MCF 10A (cell line): ENCODE results near the gene ZNF700. TPM values are rescaled to one million over a fixed set of nuclear protein-coding genes. Genes with fewer than 3 reads are reported as not detected.

ENCODE experiments used
- BruUV-seq: library from RNA; stranded (reverse); fragments of 400-500 nt; replicated peaks from 2 replicates; lab custom pipeline; 2021; lab: Mats Ljungman, UMichigan
- CTCF ChIA-PET: fragments of 300-600 bp; sonication (Branson Sonifier 250); formaldehyde crosslinking; extraction: SDS; loops from one replicate; lab custom pipeline; 2021; ENCODE audit warnings: antibody characterized with exemption, inconsistent platforms; lab: Yijun Ruan, JAX
- POLR2A ChIA-PET: fragments of 300-600, 350-650 bp; sonication (Branson Sonifier 250); formaldehyde crosslinking; extraction: SDS; loops from one replicate; lab custom pipeline; 2020; ENCODE audit warnings: antibody characterized with exemption, inconsistent platforms; lab: Yijun Ruan, JAX
- DNase-seq: peaks from one replicate; pipeline ENCODE4 v3.0.0-alpha.2; 2018; ENCODE audit not compliant: unreplicated experiment
- H3K27ac Mint-ChIP-seq: one replicate; pipeline ENCODE4 v1.8.0; 2022; ENCODE audit warnings: mild to moderate bottlenecking, low read depth, mixed read lengths; ENCODE audit not compliant: unreplicated experiment
- H3K27me3 Mint-ChIP-seq: one replicate; pipeline ENCODE4 v1.8.0; 2022; ENCODE audit warnings: mixed read lengths; ENCODE audit not compliant: insufficient read depth, unreplicated experiment
- H3K36me3 Mint-ChIP-seq: one replicate; pipeline ENCODE4 v1.8.0; 2022; ENCODE audit warnings: mild to moderate bottlenecking, moderate library complexity, mixed read lengths; ENCODE audit not compliant: insufficient read depth, unreplicated experiment
- H3K4me1 Mint-ChIP-seq: one replicate; pipeline ENCODE4 v1.8.0; 2022; ENCODE audit warnings: mixed read lengths; ENCODE audit not compliant: insufficient read depth, unreplicated experiment
- H3K4me3 Mint-ChIP-seq: one replicate; pipeline ENCODE4 v1.8.0; 2022; ENCODE audit warnings: mild to moderate bottlenecking, moderate library complexity, mixed read lengths; ENCODE audit not compliant: unreplicated experiment
- H3K9me3 Mint-ChIP-seq: one replicate; pipeline ENCODE4 v1.8.0; 2022; ENCODE audit warnings: mixed read lengths; ENCODE audit not compliant: unreplicated experiment
- CTCF ChIP-seq: fragments of 200-600 bp; IDR thresholded peaks from one replicate; pipeline ENCODE4 v1.8.0; 2022; ENCODE audit warnings: antibody characterized with exemption, mild to moderate bottlenecking; ENCODE audit not compliant: unreplicated experiment
- intact Hi-C: fragments of 100-400 bp; cut with micrococcal nuclease; formaldehyde crosslinking; loops from 2 replicates; pipeline ENCODE4 v1.14.1; 2022
- total RNA-seq: library from RNA; stranded (reverse); gene quantifications from 2 replicates; pipeline ENCODE4 v1.2.3, GENCODE V29; 2022

Gene ZNF700
- total RNA-seq, 1 experiment from 2014 or later: 5.9 TPM

GRCh38 chr19:11970174-11970573 is 45.3 kb downstream of the ZNF700 start:
- DNase-seq: no peak
- H3K27ac Mint-ChIP-seq: no peak overlapping the region
- H3K36me3 Mint-ChIP-seq: no peaks in the 10 kb centered on the region
- ChIA-PET POLR2A (no interaction called here), CTCF (no interaction called here)
- H3K9me3 Mint-ChIP-seq: peaks cover 37% of the 10 kb centered on the region
- intact Hi-C loops: no loop called here
- BruUV-seq: no TSS peak
- H3K4me3 Mint-ChIP-seq: no peak overlapping the region
- no peak for TF ChIP-seq CTCF
- H3K27me3 Mint-ChIP-seq: no peaks in the 10 kb centered on the region
- H3K4me1 Mint-ChIP-seq: no peaks in the 10 kb centered on the region

GRCh38 chr19:11971041-11971440 is 46.1 kb downstream of the ZNF700 start:
- no peaks in the 10 kb centered on the region for H3K27me3 Mint-ChIP-seq
- ChIA-PET CTCF (no interaction called here), POLR2A (interaction anchor here (0.6 kb wide), 1 partner anchor 64 kb away, joined by 3 read pairs; no protein-coding TSS in a partner anchor)
- H3K4me3 Mint-ChIP-seq: no peak overlapping the region
- H3K9me3 Mint-ChIP-seq: peaks cover 30% of the 10 kb centered on the region
- no TSS peak for BruUV-seq
- DNase-seq: no peak
- no peaks in the 10 kb centered on the region for H3K4me1 Mint-ChIP-seq
- intact Hi-C loops: no loop called here
- H3K36me3 Mint-ChIP-seq: no peaks in the 10 kb centered on the region
- no peak overlapping the region for H3K27ac Mint-ChIP-seq
- TF ChIP-seq CTCF: no peak

- DNase-seq: no peak
- no peak overlapping the region for H3K27ac Mint-ChIP-seq
- no peak for TF ChIP-seq CTCF
- BruUV-seq: no TSS peak
- intact Hi-C loops: no loop called here
- no peaks in the 10 kb centered on the region for H3K27me3 Mint-ChIP-seq
- H3K4me1 Mint-ChIP-seq: no peaks in the 10 kb centered on the region
- ChIA-PET CTCF (no interaction called here), POLR2A (no interaction called here)
- H3K9me3 Mint-ChIP-seq: peaks cover 22% of the 10 kb centered on the region
- no peak overlapping the region for H3K4me3 Mint-ChIP-seq
- H3K36me3 Mint-ChIP-seq: no peaks in the 10 kb centered on the region
These were observed 48.3 kb downstream of the ZNF700 start for GRCh38 chr19:11973019-11973810.

GRCh38 chr19:11978492-11979100 is 53.7 kb downstream of the ZNF700 start:
- intact Hi-C loops: no loop called here
- Mint-ChIP-seq H3K4me1 (no peaks in the 10 kb centered on the region), H3K36me3 (no peaks in the 10 kb centered on the region), H3K27me3 (no peaks in the 10 kb centered on the region), H3K9me3 (peaks cover 21% of the 10 kb centered on the region), H3K4me3 (no peak overlapping the region), H3K27ac (no peak overlapping the region)
- CTCF ChIA-PET: no interaction called here
- TF ChIP-seq CTCF: no peak
- DNase-seq: no peak
- no TSS peak for BruUV-seq
- POLR2A ChIA-PET: no interaction called here
